AG08396 (cell line): ENCODE results near the gene AGPS.
"Not testable (repeated sequence)": the region's sequence is repeated elsewhere in the genome, so short reads cannot be mapped to it uniquely, and the experiment has no call there.

Source experiments
- DNase-seq: peaks from one replicate; pipeline ENCODE4 v3.0.0; 2012; ENCODE audit warnings: low spot score, mixed read lengths

AGPS gene

DNA sequence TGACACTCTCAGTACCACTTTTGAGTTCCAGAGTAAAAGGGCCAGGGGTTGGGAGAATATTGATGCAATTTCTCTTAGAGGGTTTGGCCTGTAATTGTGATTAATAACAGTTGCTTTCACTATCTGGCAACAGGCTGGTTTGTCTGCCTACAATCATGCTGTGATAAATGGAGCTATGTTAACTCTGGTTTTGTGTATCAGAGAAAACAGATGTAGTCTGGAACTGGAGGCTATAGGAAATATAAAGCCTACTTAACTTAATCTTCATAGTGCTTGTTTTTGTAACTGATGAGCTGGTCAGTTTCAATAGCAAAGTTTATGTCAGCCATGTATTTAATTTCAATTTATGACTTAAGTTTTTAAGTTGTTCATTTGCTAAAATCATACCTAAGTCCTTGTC lies 138.0 kb downstream of the AGPS start:
- no peak for DNase-seq

DNA sequence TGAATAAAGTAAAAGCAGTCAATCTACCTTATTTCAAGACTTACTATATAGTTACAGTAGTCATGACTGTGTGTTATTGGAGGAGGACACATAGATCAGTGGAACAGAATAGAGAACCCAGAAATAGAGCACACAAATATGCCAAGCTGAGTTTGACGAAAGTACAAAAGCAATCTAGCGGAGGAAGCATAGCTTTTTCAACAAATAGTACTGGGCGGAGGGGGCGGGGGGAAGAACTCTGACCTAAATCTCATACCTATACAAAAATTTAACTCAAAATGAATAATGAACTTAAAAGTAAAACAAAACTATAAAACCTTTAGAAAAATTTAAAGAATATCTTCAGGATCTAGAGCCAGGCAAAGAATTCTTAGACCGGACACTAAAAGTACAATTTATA lies 139.1 kb downstream of the AGPS start:
- DNase-seq, result no peak

DNA sequence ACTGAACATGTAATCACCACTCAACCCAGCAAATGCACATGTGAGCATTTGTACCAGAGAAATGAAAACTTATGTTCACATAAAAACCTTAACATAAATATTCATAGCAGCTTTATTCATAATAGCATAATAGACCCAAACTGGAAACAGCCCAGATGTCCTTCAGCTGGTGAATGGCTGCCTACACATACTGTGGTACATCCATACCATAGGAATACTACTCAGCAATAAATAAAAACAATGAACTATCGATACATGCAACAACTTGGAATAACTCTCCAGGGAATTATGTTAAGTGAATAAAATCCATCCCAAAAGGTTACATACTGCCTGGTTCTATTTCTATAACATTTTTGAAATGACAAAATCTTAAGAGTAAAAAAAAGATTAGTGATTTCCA lies 140.0 kb downstream of the AGPS start:
- DNase-seq, result no peak

DNA sequence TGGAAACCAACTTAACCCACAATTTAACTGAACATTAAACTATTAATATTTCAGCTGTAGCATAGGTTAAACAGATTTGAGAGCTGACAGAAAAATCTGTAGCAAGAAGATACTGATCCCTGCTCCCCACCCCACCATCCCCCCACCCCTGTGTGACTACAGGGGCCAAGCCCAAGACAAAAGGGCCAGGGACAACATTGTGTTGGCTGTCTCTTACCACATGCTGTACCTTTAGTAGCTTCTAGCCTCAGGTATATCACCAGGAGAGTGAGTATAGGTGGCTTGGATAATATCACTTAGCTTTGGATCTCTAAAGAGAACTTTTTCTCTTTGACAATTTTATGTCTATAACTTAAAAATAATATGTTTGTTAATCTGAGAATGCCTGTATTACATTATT lies 140.7 kb downstream of the AGPS start:
- no peak for DNase-seq

DNA sequence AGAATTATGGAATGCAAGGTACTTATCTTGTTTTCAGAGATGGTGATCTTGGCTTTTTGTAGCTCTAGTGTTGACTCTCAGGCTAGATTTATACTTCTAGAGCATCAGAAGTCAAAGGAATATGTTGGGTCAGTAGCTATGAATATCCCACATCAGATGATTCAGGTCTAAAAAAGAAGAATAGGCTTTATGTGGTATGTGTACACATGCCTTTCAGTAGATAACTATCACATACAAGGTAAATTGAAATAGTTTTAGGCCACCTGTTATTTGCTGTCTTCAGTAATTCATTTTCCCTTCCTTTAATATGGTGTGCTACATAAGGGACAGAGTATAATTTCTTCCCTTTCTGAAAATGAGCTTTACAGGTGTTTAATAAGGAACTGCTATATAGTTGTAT lies 142.4 kb downstream of the AGPS start:
- DNase-seq, result no peak

DNA sequence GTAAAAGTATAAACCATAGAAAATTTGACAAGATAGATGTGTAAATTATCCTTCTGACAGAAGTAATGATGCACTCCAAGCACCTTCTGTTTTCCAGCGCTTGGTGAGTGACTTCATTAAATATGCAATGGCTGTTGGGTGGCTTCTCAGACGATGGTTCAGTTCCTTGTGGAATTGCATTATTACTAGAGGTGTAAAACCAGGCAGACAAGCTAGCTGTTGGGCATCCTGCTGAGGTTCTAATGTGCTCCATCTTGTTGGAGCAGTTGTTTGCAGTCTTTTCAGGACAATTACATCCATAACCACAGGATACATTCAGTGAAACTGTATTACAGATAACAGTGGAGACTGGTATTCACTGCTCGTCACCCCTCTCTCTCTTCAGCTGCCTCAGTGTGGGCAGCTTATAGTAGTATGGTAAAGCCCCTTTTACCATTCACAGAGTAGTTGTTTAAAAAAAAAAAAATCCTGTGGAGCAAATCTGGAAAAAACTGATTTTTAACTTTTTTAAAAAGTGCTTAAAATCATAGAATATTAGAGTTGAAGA lies 143.5 kb downstream of the AGPS start:
- DNase-seq, result no peak

DNA sequence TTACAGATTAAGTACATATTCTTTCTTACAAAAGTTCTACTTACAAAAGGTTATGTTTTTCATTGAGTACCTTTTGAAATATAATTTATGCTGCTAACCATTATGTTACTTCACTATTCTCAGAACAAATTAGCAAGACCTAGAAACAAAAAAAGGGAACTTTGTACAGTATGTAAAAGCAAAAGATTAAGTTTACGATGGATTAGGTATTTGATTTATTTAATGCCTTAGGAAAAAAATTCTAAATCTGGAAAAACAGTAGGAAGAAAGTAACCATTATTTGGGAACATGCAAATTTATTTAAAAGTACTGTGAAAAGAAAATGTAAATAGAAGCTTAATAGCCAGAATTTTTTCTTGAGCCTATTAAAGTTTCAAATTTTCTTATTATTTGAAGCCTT lies 144.6 kb downstream of the AGPS start:
- no peak for DNase-seq

DNA sequence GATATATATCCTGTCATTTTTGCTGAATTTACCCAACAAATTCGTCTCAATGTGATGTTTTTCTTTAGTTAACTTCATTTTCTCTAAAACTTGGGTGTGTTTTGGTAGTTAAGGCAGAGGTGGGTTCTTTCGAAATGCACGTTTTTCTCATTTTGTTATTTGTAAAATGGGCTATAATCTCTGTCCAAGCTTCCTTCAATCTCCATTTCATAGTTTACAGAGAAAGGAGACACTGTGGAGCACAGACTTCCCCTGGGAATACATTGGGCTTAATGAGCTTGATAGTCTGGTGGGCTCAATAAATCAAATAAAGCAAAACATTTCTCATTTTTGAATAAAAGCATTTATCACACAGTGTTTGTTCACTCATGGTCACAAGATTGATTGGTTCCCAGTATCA lies 145.1 kb downstream of the AGPS start:
- DNase-seq, result no peak

DNA sequence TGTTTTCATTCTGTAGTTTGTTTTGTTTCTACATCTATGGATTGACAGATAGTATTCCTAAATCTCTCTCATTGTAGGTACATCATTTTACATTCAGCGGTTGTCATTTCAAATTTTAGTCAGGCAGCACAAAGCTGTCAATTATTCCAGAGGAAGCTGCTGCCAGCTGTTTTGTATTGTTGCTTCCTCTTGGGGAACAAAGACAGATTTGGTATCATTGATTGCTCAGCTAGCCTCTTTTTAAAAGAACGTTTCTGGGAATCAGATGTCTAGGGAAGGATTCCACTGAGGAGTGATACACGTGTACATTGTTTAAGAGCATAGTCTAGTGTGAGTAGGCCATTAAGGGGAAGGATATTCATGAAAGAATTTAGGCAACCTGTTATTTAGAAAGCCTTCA lies 145.8 kb downstream of the AGPS start:
- no peak for DNase-seq

DNA sequence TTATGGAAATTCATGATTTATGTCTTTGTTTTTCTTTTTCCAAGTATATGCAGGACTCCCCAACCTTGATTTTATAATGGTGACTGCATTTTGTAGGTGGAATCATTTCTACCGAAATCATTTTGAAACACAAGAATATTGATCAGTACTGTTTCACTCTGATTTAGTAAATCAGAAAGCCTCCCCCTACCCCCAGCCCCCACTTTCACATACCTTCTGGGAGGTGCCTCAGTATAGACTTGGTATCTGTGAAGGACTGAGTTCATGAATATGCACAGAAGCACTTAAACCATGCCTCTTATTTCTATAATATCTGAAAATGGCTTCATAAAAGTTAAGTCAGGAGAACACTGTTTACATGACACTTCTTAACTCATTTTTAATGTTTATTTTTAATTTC lies 147.7 kb downstream of the AGPS start:
- no peak for DNase-seq

DNA sequence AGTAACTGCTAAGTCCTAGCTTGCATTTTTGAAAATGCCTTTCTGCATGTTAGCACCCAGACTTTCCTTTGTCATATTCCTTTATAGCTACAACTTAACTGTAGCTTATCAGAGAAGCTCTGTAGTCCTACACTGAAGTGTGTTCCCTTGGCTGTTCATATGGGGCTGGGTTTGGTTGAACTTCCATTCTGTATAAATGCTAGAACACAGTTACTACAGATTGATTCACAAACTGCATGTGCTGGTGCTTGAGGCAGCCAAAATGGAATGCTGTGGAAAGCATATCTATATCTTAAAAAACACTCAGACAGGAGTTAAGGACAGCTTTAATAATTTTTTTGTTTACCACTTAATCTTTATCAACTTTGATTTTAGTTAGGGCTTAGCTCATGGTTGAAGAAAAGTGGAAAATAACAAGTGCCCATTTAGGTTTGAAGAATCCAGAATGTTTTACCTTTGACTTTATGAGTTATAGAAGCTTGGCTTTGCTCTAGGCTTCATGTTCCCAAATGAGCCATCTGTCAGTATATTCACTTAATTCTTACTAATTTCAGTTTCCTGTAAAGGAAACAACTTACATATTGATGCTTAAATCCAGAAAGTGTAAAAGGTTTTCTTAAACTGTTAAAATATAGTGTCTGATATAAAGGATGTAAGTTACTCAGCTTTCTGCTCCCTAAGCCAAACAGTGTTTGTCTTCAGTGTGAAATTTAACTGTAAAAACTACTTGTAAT lies 148.9 kb downstream of the AGPS start:
- DNase-seq, result no peak

DNA sequence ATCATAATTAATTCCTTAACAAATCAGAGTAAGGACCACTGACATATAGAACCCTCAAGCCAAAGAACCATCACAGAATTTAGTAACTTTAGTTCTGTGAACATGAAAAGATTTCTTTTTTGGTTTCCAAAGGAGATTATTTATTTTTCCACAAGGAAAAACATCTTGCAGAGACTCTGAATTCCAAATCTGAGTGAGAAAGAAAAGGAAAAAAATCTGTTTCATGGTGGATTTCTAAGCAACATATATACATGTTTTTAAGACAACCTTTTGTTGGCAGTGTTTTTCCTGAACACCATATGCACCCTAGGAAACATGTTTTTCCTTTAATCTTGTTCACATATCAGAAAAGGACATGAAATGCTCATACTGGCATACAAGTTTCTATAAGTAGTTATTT lies 149.8 kb downstream of the AGPS start:
- no peak for DNase-seq

DNA sequence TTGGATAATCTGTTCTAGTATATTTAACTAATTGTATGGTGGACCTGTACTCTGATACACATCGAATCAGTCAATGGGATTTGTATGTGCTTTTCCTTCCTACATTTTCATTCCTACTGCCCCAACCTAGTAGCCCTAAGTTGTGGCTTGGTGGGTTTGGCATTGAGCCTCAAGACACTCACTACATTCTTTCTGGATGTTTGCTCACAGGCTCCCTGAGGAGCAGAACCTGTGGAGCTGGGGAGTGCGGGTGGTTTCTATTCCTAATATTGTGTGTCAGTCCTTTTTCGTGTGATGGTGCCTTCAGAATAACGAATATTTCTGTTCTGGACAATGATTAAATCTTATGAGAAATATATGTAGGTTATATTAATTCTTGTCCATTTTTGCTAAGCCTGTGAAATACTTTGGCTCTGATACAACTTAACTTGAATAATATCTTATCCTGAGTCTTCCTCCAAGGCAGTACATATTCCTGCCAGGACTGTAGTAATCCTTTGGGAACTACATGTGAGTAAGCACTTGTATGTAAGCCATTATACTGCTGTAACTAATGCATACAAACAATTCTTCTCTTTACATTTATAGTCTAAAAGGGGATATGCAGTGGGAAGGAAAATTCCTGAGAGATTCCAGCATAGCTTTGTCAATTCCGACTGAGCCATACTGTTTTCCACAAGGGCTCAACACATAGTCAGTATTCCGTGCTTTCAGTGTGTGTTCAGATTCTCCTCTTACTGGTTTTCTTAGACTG lies 150.6 kb downstream of the AGPS start:
- DNase-seq, result peak; percentile 50

DNA sequence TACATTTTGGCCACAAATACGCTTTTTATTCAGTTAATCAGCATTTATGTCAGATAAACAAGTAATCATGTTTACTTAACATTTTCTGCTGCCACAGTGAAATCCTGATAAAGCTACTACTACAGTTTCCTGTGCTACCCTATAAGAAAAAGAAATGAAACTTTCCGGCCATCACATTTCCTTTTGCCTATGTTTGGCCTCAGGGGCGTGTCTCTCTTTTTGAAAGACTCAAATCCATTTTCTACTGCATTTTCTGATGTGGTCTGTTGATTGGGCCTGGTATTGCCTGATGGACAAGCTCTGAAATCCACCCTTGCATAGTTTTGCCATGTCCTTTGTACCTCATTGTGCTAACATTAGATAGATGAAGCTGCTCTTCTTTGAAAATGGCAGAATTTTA lies 152.6 kb downstream of the AGPS start:
- no peak for DNase-seq

DNA sequence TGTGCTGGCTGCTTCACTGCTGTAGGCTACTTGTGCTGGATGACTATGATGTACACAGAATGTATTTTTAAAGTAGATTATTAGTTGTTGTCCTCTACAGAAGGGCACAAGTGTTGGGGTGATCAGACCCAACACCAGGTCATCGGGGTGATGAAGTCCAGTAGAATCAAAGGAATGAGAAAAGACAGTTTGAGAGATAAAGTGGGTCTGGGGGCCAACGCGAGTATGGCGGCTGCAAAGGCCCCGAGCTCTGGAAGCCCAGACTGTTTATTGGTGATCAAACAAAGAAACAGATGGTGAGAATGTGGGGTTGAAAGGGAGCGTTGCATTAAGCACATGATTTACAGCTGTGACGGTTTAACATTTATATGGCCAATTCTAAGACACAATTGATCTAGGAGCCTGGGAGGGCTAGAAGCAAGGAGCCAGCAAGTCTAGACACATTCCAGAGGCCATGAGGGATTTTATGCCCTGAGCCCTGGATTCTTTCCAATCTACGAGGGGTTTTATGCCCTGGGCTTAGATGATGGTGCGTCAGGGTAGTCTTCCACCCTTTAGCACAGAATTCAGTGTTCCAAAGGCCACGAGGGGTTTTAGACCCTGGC lies 153.5 kb downstream of the AGPS start:
- DNase-seq, result no peak

DNA sequence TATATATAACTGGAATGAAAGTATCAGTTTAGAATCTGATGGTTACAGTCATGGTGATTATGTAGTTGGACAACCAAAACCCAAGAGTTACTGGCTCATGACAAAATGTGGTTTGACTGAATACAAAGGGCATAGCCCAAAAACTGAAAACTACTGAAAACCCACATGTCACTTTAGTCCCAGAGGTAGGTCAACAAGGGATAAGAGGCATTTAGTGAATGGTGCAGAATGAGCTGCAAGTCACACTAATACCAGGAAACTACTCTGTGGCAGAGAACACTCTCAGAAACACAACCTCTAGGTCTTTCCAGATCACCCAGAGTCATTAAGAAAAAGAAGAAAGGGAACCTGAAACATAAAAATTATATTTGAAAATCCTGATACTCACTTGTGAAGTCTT lies 154.5 kb downstream of the AGPS start:
- DNase-seq, result no peak

DNA sequence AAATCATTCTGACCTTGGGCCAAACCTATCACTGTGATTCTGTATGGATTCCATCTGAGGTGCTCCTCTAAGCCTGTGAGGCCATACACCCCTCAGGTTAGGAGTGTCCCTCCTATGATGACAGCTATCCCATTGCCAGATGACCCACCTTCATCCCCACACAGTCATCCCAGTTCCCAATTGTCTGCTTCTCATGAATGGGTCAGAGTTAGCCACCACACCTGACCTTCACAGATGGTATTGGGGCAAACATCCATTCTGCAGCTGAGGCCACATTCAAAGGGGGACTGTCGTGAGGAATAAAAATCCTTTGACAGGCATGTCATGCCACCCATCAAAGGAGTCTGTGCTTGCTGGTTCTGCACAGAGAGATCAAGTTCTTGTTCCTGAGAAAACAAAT lies 155.2 kb downstream of the AGPS start:
- no peak for DNase-seq

DNA sequence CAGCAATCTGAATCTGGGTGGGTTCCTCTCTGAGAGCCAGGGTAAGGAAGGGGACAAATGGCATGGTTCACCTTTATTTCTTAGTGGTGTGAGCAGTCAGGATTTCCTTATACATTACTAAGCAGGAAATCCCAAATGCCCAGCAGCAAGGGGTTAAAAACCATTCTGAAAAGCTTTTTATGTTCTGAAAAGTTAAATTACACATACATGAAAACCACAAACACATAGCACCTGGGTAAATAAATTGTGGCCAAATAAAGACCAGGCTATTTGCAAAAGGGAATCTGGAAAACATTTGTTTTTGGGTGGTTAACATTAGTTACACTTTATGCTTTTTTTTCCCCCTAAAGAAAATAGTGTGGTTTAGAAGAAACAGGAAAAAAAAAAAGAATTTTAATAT lies 156.1 kb downstream of the AGPS start:
- DNase-seq, result no peak

DNA sequence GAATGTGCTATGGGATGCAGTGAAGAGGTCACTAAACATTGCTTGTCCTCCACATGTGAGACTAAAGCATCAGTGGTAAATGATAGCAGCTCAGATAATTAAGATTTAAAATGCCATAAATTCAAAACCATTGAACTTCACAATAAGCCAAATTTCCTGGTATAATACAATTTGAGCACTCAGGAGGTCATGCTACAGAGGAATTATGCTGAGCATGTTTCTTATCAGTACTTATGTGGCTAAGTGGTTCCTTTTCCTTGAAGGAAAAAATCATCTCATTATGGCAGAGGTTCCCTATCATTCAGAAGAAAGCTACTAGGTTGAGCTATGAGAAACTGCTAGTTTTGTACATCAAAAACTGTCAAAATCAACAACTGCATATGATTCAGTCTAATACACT lies 156.6 kb downstream of the AGPS start:
- no peak for DNase-seq

DNA sequence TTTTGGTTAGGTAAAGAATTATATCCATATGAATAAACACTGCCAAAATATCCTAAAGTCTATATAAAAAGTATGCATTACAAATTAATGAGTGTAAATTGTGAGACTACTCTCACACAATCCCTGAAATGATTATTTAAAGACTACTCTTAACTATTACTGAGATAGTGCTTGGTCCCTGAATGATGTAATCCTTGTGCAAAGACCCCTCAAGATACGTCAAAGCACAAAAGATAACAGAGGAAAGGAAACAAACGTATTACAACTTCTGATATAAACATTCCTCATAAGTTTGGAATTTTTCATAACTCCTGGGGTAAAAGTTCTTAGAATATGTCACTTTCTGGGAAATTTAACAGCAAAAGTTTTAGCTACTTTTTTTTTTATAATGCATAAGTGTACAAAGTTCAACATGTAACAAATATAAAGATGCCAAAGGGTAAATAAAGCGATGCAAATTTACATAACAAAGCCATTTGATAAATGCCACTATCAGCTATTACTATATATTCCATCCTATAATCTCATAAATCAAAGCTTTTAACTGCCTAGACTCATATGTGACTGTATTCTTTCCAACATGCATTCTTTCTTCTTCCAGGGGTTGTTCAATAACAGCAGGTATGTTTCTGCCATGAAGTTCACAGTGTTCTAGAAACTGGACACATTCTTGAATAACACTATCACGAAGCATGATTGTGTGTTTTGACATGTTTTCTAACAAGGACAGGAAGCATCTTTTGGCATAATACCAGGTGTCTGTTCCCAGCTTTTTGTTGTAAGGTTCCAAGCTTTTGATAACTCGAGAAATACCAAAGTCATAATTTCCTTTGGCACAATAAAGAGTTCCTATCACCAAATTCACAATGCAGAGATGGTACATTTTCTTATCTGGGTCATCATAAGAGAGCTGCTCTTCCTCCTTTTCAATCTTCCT lies 158.0 kb downstream of the AGPS start:
- DNase-seq, result no peak

DNA sequence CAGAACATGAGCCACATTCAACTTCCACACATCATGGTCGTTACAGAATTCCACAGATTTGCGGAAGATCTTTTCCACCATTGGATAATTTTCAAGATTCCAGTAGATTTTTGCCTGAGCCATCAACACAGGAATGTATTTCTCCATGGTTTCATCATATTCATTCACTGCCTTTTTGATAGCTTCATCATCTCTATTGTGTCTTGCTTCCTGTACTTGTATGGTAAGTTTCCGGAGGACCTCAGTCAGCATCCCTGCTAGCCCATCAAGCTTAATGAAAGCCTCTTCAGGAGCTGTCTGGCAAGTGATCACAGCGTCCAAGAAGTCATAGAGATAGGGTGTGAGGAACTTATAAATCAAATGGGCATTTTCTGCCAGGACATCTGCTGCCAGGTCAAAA lies 158.8 kb downstream of the AGPS start:
- DNase-seq, result not testable (repeated sequence)

DNA sequence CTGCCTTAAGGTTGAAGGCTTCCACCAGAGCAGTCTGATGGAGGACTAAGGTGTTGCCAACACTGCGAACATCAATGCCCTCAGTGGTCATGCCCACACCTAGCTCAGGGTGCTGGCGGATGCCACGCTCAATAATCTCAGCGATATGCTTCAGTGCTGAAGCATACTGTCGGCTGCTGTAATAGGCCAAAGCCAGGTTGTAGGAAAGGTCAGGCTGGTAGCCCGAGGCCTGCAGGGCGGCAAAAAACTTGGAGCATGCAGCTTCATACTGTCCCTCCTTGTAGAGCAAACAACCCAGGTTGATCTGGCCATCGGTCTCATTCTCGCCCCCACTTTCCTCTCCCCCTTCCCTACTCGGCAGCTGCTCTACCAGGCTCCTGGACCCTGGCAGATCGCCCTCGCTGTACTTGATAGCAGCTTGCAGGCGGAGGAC lies 159.4 kb downstream of the AGPS start:
- no peak for DNase-seq
